Astrocyte (in vitro differentiated cells and primary cell): ENCODE results near the gene DSE. TPM values are rescaled to one million over a fixed set of nuclear protein-coding genes. Genes with fewer than 3 reads are reported as not detected.

ENCODE experiments used
- DNase-seq: peaks from one replicate; pipeline ENCODE4 v3.0.0-alpha.2; 2010; ENCODE audit warnings: low read depth
- FAIRE-seq: peaks from 2 replicates; lab custom pipeline; 2011; peaks lifted over from hg19 to GRCh38; lab: Jason Lieb, UNC
- H2AFZ ChIP-seq: 2 replicates; pipeline ENCODE4 v1.6.0; 2012; ENCODE audit warnings: low read depth, low read length, inconsistent platforms
- H3K27ac ChIP-seq: 2 replicates; pipeline ENCODE4 v1.5.1; 2011; ENCODE audit warnings: low read depth, low read length, inconsistent platforms
- H3K27me3 ChIP-seq: 2 replicates; pipeline ENCODE4 v1.6.0; 2011; ENCODE audit warnings: low read length, inconsistent platforms; ENCODE audit not compliant: insufficient read depth
- H3K36me3 ChIP-seq: 2 replicates; pipeline ENCODE4 v1.5.1; 2011; ENCODE audit warnings: low read length, inconsistent platforms; ENCODE audit not compliant: insufficient read depth
- H3K4me1 ChIP-seq: 2 replicates; pipeline ENCODE4 v1.5.1; 2011; ENCODE audit warnings: low read length, inconsistent platforms; ENCODE audit not compliant: insufficient read depth
- H3K4me2 ChIP-seq: 2 replicates; pipeline ENCODE4 v1.6.0; 2012; ENCODE audit warnings: low read length, inconsistent platforms
- H3K4me3 ChIP-seq: 2 replicates; pipeline ENCODE4 v1.5.1; 2011; ENCODE audit warnings: low read depth, mild to moderate bottlenecking, low read length, inconsistent platforms; ENCODE audit not compliant: insufficient read depth
- H3K79me2 ChIP-seq: 2 replicates; pipeline ENCODE4 v1.6.0; 2012; ENCODE audit warnings: mild to moderate bottlenecking, low read length, inconsistent platforms; ENCODE audit not compliant: insufficient read depth
- H3K9ac ChIP-seq: 2 replicates; pipeline ENCODE4 v1.6.0; 2012; ENCODE audit warnings: mild to moderate bottlenecking, low read length, inconsistent platforms
- H3K9me3 ChIP-seq: 2 replicates; pipeline ENCODE4 v1.5.1; 2012; ENCODE audit warnings: low read depth, mild to moderate bottlenecking, low read length, inconsistent platforms; ENCODE audit not compliant: insufficient read depth
- H4K20me1 ChIP-seq: 2 replicates; pipeline ENCODE4 v1.6.0; 2012; ENCODE audit warnings: low read length, inconsistent platforms; ENCODE audit not compliant: insufficient read depth
- H3K27ac Mint-ChIP-seq: one replicate; pipeline ENCODE4 v1.8.0; 2021; ENCODE audit warnings: mild to moderate bottlenecking, mixed read lengths; ENCODE audit not compliant: unreplicated experiment
- H3K27me3 Mint-ChIP-seq: one replicate; pipeline ENCODE4 v1.8.0; 2021; ENCODE audit warnings: low read depth, mixed read lengths; ENCODE audit not compliant: unreplicated experiment
- H3K36me3 Mint-ChIP-seq: one replicate; pipeline ENCODE4 v1.8.0; 2021; ENCODE audit warnings: low read depth, mixed read lengths; ENCODE audit not compliant: unreplicated experiment
- H3K4me1 Mint-ChIP-seq: one replicate; pipeline ENCODE4 v1.8.0; 2021; ENCODE audit warnings: low read depth, mixed read lengths; ENCODE audit not compliant: unreplicated experiment
- H3K4me3 Mint-ChIP-seq: one replicate; pipeline ENCODE4 v1.8.0; 2021; ENCODE audit warnings: mild to moderate bottlenecking, moderate library complexity, mixed read lengths; ENCODE audit not compliant: unreplicated experiment
- H3K9me3 Mint-ChIP-seq: one replicate; pipeline ENCODE4 v1.8.0; 2021; ENCODE audit warnings: mild to moderate bottlenecking, mixed read lengths; ENCODE audit not compliant: unreplicated experiment
- CTCF ChIP-seq: IDR thresholded peaks from 2 replicates; pipeline ENCODE4 v1.5.1; 2011; ENCODE audit warnings: low read depth, mild to moderate bottlenecking, inconsistent platforms, low read length, moderate library complexity; ENCODE audit not compliant: insufficient read depth
- EZH2 ChIP-seq: IDR thresholded peaks from 2 replicates; pipeline ENCODE4 v1.6.1; 2012; ENCODE audit warnings: mild to moderate bottlenecking, low read length, inconsistent platforms; ENCODE audit not compliant: insufficient read depth
- total RNA-seq: library from RNA; stranded (reverse); gene quantifications from 2 replicates; pipeline ENCODE4 v1.2.1, GENCODE V29; 2021

Gene DSE
- total RNA-seq, 1 donor from 2014 or later = 83.2 TPM

GRCh38 chr6:116467096-116467495 is 96.3 kb downstream of the DSE start:
- H3K4me1 Mint-ChIP-seq = no peaks in the 10 kb centered on the region
- no peaks in the 10 kb centered on the region for H3K4me1 ChIP-seq
- H3K9ac ChIP-seq = no peak overlapping the region
- TF ChIP-seq EZH2 (no peak), CTCF (no peak)
- H4K20me1 ChIP-seq = no peaks in the 10 kb centered on the region
- peaks cover 17% of the 10 kb centered on the region for H3K27me3 Mint-ChIP-seq
- H3K4me3 Mint-ChIP-seq = no peak overlapping the region
- no peak overlapping the region for H3K4me3 ChIP-seq
- no peaks in the 10 kb centered on the region for H3K36me3 Mint-ChIP-seq
- H2AFZ ChIP-seq = no peak overlapping the region
- no peaks in the 10 kb centered on the region for H3K79me2 ChIP-seq
- no peaks in the 10 kb centered on the region for H3K36me3 ChIP-seq
- no peak overlapping the region for H3K27ac Mint-ChIP-seq
- H3K4me2 ChIP-seq = no peak overlapping the region
- H3K9me3 Mint-ChIP-seq = no peaks in the 10 kb centered on the region
- H3K27ac ChIP-seq = no peak overlapping the region
- FAIRE-seq = no peak
- DNase-seq = peak; percentile 23
- peaks cover 4% of the 10 kb centered on the region for H3K27me3 ChIP-seq
- no peaks in the 10 kb centered on the region for H3K9me3 ChIP-seq

GRCh38 chr6:116467514-116467913 is 96.8 kb downstream of the DSE start:
- TF ChIP-seq EZH2 (no peak), CTCF (no peak)
- DNase-seq (no peak), FAIRE-seq (no peak)
- Histone ChIP-seq H3K4me2 (no peak overlapping the region), H3K27me3 (peaks cover 4% of the 10 kb centered on the region), H2AFZ (no peak overlapping the region), H3K4me1 (no peaks in the 10 kb centered on the region), H3K9ac (no peak overlapping the region), H4K20me1 (no peaks in the 10 kb centered on the region), H3K79me2 (no peaks in the 10 kb centered on the region), H3K9me3 (no peaks in the 10 kb centered on the region), H3K27ac (no peak overlapping the region), H3K36me3 (no peaks in the 10 kb centered on the region), H3K4me3 (no peak overlapping the region)
- Mint-ChIP-seq H3K36me3 (no peaks in the 10 kb centered on the region), H3K27me3 (peaks cover 16% of the 10 kb centered on the region), H3K4me1 (no peaks in the 10 kb centered on the region), H3K4me3 (no peak overlapping the region), H3K27ac (no peak overlapping the region), H3K9me3 (no peaks in the 10 kb centered on the region)

- Histone ChIP-seq H3K4me3 (no peak overlapping the region), H3K9ac (no peak overlapping the region), H3K79me2 (no peaks in the 10 kb centered on the region), H3K27ac (no peak overlapping the region), H3K4me2 (no peak overlapping the region), H3K27me3 (peaks cover 2% of the 10 kb centered on the region), H3K36me3 (no peaks in the 10 kb centered on the region), H2AFZ (no peak overlapping the region), H4K20me1 (no peaks in the 10 kb centered on the region), H3K9me3 (no peaks in the 10 kb centered on the region), H3K4me1 (no peaks in the 10 kb centered on the region)
- H3K4me1 Mint-ChIP-seq = no peaks in the 10 kb centered on the region
- no peak for DNase-seq
- no peak for FAIRE-seq
- no peaks in the 10 kb centered on the region for H3K9me3 Mint-ChIP-seq
- H3K27ac Mint-ChIP-seq = no peak overlapping the region
- H3K36me3 Mint-ChIP-seq = no peaks in the 10 kb centered on the region
- no peak overlapping the region for H3K4me3 Mint-ChIP-seq
- TF ChIP-seq EZH2 (no peak), CTCF (no peak)
- peaks cover 11% of the 10 kb centered on the region for H3K27me3 Mint-ChIP-seq
Observed at GRCh38 chr6:116468293-116468692, 97.5 kb downstream of the DSE start.
